SK-N-SH (cell line): ENCODE data around the gene KRT73. TPM values are rescaled to one million over a fixed set of nuclear protein-coding genes. Genes with fewer than 3 reads are reported as not detected.

Source experiments
- CTCF ChIA-PET: fragments of 300-600, 350-600 bp; formaldehyde crosslinking; extraction: SDS; loops from one replicate; lab custom pipeline; 2021; lab: Yijun Ruan, JAX
- POLR2A ChIA-PET: fragments of 350-600 bp; sonication (Branson Sonifier 250); formaldehyde crosslinking; extraction: SDS; loops from one replicate; lab custom pipeline; 2020; ENCODE audit warnings: antibody characterized with exemption, inconsistent platforms; lab: Yijun Ruan, JAX
- DNase-seq: peaks from one replicate; pipeline ENCODE4 v3.0.0; 2012
- H2AFZ ChIP-seq: fragments of 200-600 bp; sonication (generic); 2 replicates; pipeline ENCODE4 v1.8.1; 2016; ENCODE audit warnings: antibody characterized with exemption, mild to moderate bottlenecking, low read depth
- H3F3A ChIP-seq: fragments of 200-600 bp; sonication (generic); replicated peaks from 2 replicates; pipeline ENCODE3; 2016; ENCODE audit warnings: antibody characterized with exemption, mild to moderate bottlenecking; ENCODE audit not compliant: insufficient read depth
- H3K27ac ChIP-seq, 2 experiments: fragments of 200-500 bp in 1 of 2; fragments of 200-600 bp in 1 of 2; sonication (Bioruptor generic) in 1 of 2; sonication (generic), shearing (Covaris generic) in 1 of 2; 2 replicates each; pipeline versions ENCODE4 v1.5.1 to v1.6.1; 2014 to 2016; ENCODE audit warnings: low read depth in 2 of 2, inconsistent platforms in 1 of 2, low read length in 1 of 2, mild to moderate bottlenecking in 1 of 2, mixed read lengths in 1 of 2
- H3K27me3 ChIP-seq: fragments of 200-600 bp; sonication (generic), shearing (Covaris generic); 2 replicates; pipeline ENCODE4 v1.6.1; 2016; ENCODE audit warnings: mixed run types; ENCODE audit not compliant: insufficient read depth
- H3K36me3 ChIP-seq, 2 experiments: fragments of 200-500 bp in 1 of 2; fragments of 200-600 bp in 1 of 2; sonication (Bioruptor generic) in 1 of 2; sonication (generic) in 1 of 2; replicated peaks in 1 of 2; 2 replicates each; pipeline versions ENCODE3 to v1.5.1; 2014 to 2016; ENCODE audit warnings: low read length in 1 of 2, mild to moderate bottlenecking in 1 of 2; ENCODE audit not compliant: insufficient read depth in 2 of 2, control insufficient read depth in 1 of 2
- H3K4me1 ChIP-seq, 2 experiments: fragments of 200-500 bp in 1 of 2; fragments of 200-600 bp in 1 of 2; sonication (Bioruptor generic) in 1 of 2; sonication (generic), shearing (Covaris generic) in 1 of 2; 2 replicates each; pipeline versions ENCODE4 v1.5.1 to v1.6.1; 2014 to 2016; ENCODE audit warnings: low read depth in 1 of 2, low read length in 1 of 2, mixed run types in 1 of 2; ENCODE audit not compliant: insufficient read depth in 2 of 2, control insufficient read depth in 1 of 2
- H3K4me2 ChIP-seq: fragments of 200-600 bp; sonication (generic), shearing (Covaris generic); 2 replicates; pipeline ENCODE4 v1.6.1; 2017; ENCODE audit warnings: mixed run types
- H3K4me3 ChIP-seq, 2 experiments: fragments of 200-500 bp in 1 of 2; fragments of 200-600 bp in 1 of 2; sonication (Bioruptor generic) in 1 of 2; sonication (generic), shearing (Covaris generic) in 1 of 2; 2 replicates each; pipeline versions ENCODE4 v1.5.1 to v1.8.1; 2014 to 2016; ENCODE audit warnings: low read depth in 2 of 2, inconsistent platforms in 1 of 2, low read length in 1 of 2, mild to moderate bottlenecking in 1 of 2, mixed read lengths in 1 of 2, moderate library complexity in 1 of 2
- H3K79me2 ChIP-seq: fragments of 200-600 bp; sonication (generic); 2 replicates; pipeline ENCODE4 v1.8.1; 2017; ENCODE audit warnings: mild to moderate bottlenecking; ENCODE audit not compliant: insufficient read depth
- H3K9ac ChIP-seq: fragments of 200-600 bp; sonication (generic); 2 replicates; pipeline ENCODE4 v1.6.1; 2017; ENCODE audit warnings: mixed run types
- H3K9me2 ChIP-seq: fragments of 200-600 bp; sonication (generic); 2 replicates; pipeline ENCODE4 v1.6.1; 2017; ENCODE audit warnings: mixed run types
- H3K9me3 ChIP-seq: fragments of 200-600 bp; sonication (generic); 2 replicates; pipeline ENCODE4 v1.6.1; 2017; ENCODE audit warnings: mixed run types, mild to moderate bottlenecking, moderate library complexity
- H4K20me1 ChIP-seq: fragments of 200-600 bp; sonication (generic); 2 replicates; pipeline ENCODE4 v1.6.1; 2017; ENCODE audit warnings: mild to moderate bottlenecking, mixed run types; ENCODE audit not compliant: insufficient read depth
- CHD2 ChIP-seq: fragments of 150-350 bp; IDR thresholded peaks from 2 replicates; pipeline ENCODE4 v1.6.1; 2018; ENCODE audit warnings: low read length; ENCODE audit not compliant: partially characterized antibody
- CTCF ChIP-seq: fragments of 200-600 bp; sonication (generic); IDR thresholded peaks from 2 replicates; pipeline ENCODE4 v1.6.1; 2017; ENCODE audit warnings: antibody characterized with exemption, mild to moderate bottlenecking, moderate library complexity
- FOSL2 ChIP-seq: IDR thresholded peaks from 2 replicates; pipeline ENCODE4 v1.4.0; 2012; ENCODE audit warnings: low read depth, mild to moderate bottlenecking, moderate library complexity, borderline replicate concordance
- FOXM1 ChIP-seq: IDR thresholded peaks from 2 replicates; pipeline ENCODE4 v1.4.0; 2012; ENCODE audit warnings: low read depth, mild to moderate bottlenecking
- GATA2 ChIP-seq: sonication (generic); formaldehyde crosslinking; IDR thresholded peaks from 2 replicates; pipeline ENCODE4 v1.5.0; 2020; ENCODE audit warnings: mild to moderate bottlenecking, missing genetic modification reagents
- MAX ChIP-seq: IDR thresholded peaks from 2 replicates; pipeline ENCODE4 v1.4.0; 2012; ENCODE audit warnings: low read depth
- MEF2A ChIP-seq: IDR thresholded peaks from 2 replicates; pipeline ENCODE4 v1.4.0; 2012; ENCODE audit warnings: low read depth, borderline replicate concordance
- PBX3 ChIP-seq: IDR thresholded peaks from 2 replicates; pipeline ENCODE4; 2012
- POLR2AphosphoS5 ChIP-seq: IDR thresholded peaks from 2 replicates; pipeline ENCODE4 v1.6.1; 2012; ENCODE audit warnings: low read depth, low read length
- REST ChIP-seq: IDR thresholded peaks from 2 replicates; pipeline ENCODE4 v1.6.1; 2012; ENCODE audit warnings: mild to moderate bottlenecking, low read depth, low read length, moderate library complexity
- RFX5 ChIP-seq: IDR thresholded peaks from 2 replicates; pipeline ENCODE4 v1.6.1; 2012; ENCODE audit warnings: mild to moderate bottlenecking, improper control_type of control experiment, low read length
- RXRA ChIP-seq: IDR thresholded peaks from 2 replicates; pipeline ENCODE4 v1.4.0; 2012; ENCODE audit warnings: low read depth, mild to moderate bottlenecking, borderline replicate concordance
- SIN3A ChIP-seq: IDR thresholded peaks from 2 replicates; pipeline ENCODE4 v1.6.1; 2012; ENCODE audit warnings: low read depth, mild to moderate bottlenecking, low read length, moderate library complexity, borderline replicate concordance
- SMC3 ChIP-seq: IDR thresholded peaks from 2 replicates; pipeline ENCODE4 v1.6.1; 2012; ENCODE audit warnings: low read depth, low read length, improper control_type of control experiment
- TCF12 ChIP-seq: IDR thresholded peaks from 2 replicates; pipeline ENCODE4 v1.4.0; 2012
- TEAD4 ChIP-seq: IDR thresholded peaks from 2 replicates; pipeline ENCODE4 v1.4.0; 2012; ENCODE audit warnings: mild to moderate bottlenecking, borderline replicate concordance; ENCODE audit not compliant: insufficient read depth
- YY1 ChIP-seq: IDR thresholded peaks from 2 replicates; pipeline ENCODE4 v1.4.0; 2012; ENCODE audit warnings: low read depth, mild to moderate bottlenecking
- WGBS: methylation state at CpG from one replicate; pipeline ENCODE4 v1.1.6; 2017; ENCODE audit warnings: low lambda C conversion rate; 5-methylcytosine and 5-hydroxymethylcytosine counted together
- polyA plus RNA-seq, 3 experiments: library from polyadenylated mRNA; depleted of rRNA; stranded (reverse); fragments of >200 nt; gene quantifications; 2 replicates each; pipeline ENCODE4 v1.2.3, GENCODE V29; 2012

Gene KRT73
- polyA plus RNA-seq, 1 of the 3 experiments (the other 2 are of a cell fraction), result not detected

GRCh38 chr12:52581066-52581465 lies 37.3 kb downstream of the KRT73 start:
- POLR2A ChIA-PET, result no interaction called here
- 43% methylated on average over 6 of the region's 7 CpGs for WGBS
- no peaks in the 10 kb centered on the region for H3K36me3 ChIP-seq
- H3K9me3 ChIP-seq, result no peaks in the 10 kb centered on the region
- no peaks in the 10 kb centered on the region for H3K9me2 ChIP-seq
- H3K9ac ChIP-seq, result no peak overlapping the region
- no peaks in the 10 kb centered on the region for H3K4me1 ChIP-seq
- no peak overlapping the region for H3K4me2 ChIP-seq
- no peak overlapping the region for H2AFZ ChIP-seq
- no peaks in the 10 kb centered on the region for H3F3A ChIP-seq
- H3K79me2 ChIP-seq, result no peaks in the 10 kb centered on the region
- TF ChIP-seq PBX3, result no peak
- no peak for TF ChIP-seq MAX
- TF ChIP-seq SIN3A, result no peak
- TF ChIP-seq FOXM1, result no peak
- no peak for TF ChIP-seq TCF12
- TF ChIP-seq TEAD4, result no peak
- no peak for TF ChIP-seq SMC3
- no peak for TF ChIP-seq MEF2A
- TF ChIP-seq RFX5, result no peak
- TF ChIP-seq GATA2 (CRISPR knock-in tag), result no peak
- no peak for TF ChIP-seq CTCF
- no peak for TF ChIP-seq RXRA
- no peak for TF ChIP-seq CHD2
- no peak for TF ChIP-seq FOSL2
- TF ChIP-seq YY1, result no peak
- no peak for TF ChIP-seq POLR2AphosphoS5
- no peak for TF ChIP-seq REST
- no peak for DNase-seq
- no peak overlapping the region for H3K4me3 ChIP-seq
- no peak overlapping the region for H3K27ac ChIP-seq
- no peaks in the 10 kb centered on the region for H4K20me1 ChIP-seq
- H3K27me3 ChIP-seq, result peaks cover 44% of the 10 kb centered on the region
- CTCF ChIA-PET, result interaction anchor here (0.7 to 7.6 kb wide), 5 partner anchors 285 to 304 kb away, joined by 3 to 76 read pairs (median 17); no protein-coding TSS in a partner anchor
